GM19328 (cell line): Measurements from ENCODE around the gene ANXA10.
"Not testable (repeated sequence)": the region's sequence is repeated elsewhere in the genome, so short reads cannot be mapped to it uniquely, and the experiment has no call there.

Experiments
- ATAC-seq: cut with Tn5 transposase; IDR thresholded peaks from one replicate; pipeline ENCODE4 v1.9.1; 2021; ENCODE audit warnings: mild to moderate bottlenecking, moderate library complexity; ENCODE audit not compliant: unreplicated experiment

Gene ANXA10, protein sequence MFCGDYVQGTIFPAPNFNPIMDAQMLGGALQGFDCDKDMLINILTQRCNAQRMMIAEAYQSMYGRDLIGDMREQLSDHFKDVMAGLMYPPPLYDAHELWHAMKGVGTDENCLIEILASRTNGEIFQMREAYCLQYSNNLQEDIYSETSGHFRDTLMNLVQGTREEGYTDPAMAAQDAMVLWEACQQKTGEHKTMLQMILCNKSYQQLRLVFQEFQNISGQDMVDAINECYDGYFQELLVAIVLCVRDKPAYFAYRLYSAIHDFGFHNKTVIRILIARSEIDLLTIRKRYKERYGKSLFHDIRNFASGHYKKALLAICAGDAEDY

DNA sequence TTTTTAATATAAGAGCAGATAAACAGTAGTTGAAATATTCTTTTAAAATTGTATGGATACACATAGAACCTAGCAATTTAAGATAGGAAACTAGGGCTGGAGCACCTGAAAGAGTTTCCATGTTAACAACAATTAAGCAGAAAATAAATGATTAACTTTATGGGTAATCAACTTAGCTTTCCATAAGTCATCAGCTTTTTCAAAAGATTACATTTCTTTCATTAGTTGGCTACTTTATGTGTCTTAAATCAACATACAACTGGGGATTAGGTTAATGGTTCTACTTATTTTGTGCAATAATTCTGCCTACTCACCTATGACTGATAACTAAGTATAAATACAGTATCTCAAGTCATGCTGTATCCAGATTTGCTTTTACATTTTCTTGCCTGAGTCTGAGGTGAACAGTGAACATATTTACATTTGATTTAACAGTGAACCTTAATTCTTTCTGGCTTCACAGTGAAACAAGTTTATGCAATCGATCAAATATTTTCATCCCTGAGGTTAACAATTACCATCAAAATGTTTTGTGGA lies at the start of gene ANXA10:
TSS of gene ANXA10 (plus strand) at position 362 of the 537 bp plus-strand sequence. CDS start at position 526, 164 bp downstream.
- ATAC-seq, result no peak

DNA sequence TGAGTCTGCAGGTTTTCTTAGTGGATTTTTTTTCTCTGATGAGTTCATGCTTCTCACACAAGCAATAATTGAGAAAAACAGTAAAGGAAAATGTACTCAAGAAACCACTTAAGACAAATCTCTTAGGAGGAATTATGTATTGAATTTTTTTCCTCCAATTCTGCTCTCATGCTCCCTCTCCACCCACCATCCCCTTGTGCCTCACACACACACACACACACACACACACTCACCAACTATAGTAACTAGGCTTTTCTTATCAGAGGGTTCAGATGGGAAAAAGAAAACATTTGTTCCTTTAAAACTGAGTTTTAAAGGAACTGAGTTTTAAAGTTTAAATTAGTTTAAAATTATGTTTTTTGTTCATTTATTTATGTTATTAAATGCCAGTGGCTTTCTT lies 47.0 kb upstream of the ANXA10 start:
- no peak for ATAC-seq

DNA sequence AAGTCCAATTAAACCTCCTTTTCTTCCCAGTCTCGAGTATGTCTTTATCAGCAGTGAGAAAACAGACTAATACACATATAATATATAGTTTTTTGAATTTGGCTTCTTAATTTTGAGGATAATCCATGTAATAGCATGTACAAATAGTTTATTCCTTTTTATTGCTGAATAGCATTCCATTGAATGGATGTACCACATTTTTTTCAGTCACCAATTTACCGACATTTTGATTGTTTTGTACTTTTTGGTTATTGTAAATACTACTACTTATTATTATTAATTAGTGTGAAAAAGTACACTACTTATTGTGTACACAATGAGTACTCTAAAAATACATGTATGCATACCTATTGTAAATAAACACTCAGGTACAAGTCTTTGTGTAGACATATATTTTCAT lies 42.3 kb upstream of the ANXA10 start:
- ATAC-seq, result no peak

DNA sequence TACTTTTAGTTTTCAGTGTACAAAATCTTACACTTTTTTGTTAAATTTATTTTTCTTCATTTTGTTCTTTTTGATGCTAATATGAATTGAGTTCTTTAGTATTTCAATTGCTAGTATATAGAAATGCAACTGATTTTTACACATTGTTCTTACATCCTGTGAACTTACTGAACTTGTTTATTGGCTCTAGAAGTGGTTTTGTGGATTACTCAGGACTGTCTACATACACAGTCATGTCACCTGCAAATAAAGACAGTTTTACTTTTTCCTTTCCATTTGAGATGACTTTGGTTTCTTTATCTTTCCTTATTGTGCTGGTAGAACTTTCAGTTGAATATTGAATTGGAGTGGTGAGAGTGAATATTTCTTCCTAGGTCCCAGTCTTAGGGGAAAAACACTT lies 40.8 kb upstream of the ANXA10 start:
- no peak for ATAC-seq

DNA sequence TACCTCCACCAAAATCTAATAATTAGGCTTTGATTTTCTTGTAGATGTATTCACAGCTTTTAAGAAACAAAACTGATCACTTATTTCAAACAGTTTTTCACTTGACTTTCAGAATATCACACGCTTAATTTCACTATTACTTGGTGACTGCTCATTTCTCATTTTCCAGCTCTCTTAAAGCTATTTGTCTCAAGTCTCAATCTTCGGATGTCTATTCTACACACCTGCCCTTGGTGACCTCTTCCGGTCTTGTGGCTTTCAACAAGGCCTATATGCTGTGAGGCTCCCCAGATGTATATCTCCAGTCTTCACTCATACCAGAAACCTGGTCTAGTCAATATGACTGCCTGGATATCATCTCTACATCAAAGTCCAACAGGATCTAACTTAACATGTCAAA lies 34.9 kb upstream of the ANXA10 start:
- ATAC-seq, result peak; percentile 87

DNA sequence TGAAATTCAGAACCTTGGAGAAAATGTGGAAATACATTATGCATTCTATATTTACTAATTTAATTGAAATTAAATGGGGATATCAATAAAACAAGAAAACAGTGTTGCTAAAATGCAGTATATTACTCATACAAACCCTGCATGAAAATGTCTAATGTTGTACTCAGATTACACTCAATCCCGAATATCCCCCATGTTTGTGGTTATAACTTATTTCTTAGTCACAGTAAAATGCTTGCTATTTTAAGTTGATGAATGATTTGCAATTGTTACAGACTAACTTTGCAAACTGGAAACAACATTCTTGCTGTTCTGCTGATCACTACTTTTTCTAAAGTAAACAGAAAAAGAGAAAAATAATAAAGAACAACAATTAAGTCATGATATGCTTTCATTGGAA lies 33.1 kb upstream of the ANXA10 start:
- no peak for ATAC-seq

DNA sequence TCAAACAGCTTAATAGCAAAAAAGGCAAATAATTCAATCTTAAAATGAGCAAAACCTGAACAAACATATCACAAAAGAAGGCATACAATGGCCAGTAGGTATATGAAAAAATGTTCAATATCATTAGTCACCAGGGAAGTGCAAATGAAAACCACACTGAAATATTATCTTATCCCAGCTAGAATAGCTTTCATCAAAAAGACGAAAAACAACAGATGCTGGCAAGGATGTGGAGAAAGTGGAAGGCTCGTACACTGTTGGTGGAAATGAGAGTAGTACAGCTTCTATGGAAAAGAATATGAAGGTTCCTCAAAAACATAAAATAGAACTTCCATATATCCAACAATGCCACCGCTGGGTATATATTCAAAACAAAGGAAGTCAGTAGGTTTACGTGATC lies 29.3 kb upstream of the ANXA10 start:
- no peak for ATAC-seq

DNA sequence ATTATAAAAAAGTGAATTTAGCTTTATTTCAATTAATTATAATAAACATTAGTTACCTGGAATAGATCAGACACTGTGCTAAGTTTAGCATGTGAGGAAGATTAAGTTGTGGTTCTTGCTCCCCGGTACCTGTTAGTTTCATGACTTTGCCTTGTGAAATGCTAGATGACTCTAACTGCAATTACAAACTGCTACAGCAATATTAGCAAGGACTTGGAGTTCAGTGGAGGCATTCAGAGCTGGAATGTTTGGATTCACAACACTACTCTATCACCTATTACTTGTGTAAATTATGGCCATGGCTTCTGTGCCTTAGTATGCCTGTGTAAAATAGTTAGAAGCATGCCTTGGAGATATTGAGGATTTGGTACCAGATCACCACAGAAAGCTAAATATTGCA lies 21.4 kb upstream of the ANXA10 start:
- no peak for ATAC-seq

DNA sequence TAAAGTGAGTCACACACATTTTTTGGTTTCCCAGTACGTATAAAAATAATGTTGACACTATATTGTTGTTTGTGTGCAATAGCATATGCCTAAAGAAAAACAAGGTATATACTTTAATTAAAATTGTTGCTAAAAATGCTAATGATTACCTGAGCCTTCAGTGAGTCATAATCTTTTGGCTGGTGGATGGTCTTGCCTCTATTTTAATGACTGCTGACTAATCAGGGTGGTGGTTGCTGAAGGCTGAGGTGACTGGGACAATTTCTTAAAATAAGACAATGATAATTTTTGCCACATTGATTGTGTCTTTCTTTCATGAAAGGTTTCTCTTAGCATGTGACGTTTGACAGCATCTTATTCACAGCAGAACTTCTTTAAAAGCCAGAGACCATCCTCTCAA lies 21.0 kb upstream of the ANXA10 start:
- no peak for ATAC-seq

DNA sequence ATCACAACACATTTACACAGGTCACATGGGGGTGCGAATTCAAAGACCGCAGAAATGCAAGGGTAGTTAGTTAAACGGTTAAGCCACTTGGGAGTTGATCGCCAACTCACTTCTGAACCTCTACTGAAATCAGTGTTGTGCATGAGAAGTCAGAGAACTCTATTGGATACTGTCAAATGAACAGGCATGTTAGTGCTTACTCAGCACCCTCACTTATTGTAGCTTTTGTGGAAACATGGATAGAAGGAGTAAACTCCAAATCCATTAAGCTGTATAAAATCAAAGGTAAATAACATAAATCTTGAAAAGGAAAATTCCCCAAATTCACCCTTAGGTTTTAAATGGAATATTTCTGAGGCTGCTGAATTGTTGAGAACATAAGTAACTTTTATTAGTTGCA lies 17.5 kb upstream of the ANXA10 start:
- no peak for ATAC-seq

DNA sequence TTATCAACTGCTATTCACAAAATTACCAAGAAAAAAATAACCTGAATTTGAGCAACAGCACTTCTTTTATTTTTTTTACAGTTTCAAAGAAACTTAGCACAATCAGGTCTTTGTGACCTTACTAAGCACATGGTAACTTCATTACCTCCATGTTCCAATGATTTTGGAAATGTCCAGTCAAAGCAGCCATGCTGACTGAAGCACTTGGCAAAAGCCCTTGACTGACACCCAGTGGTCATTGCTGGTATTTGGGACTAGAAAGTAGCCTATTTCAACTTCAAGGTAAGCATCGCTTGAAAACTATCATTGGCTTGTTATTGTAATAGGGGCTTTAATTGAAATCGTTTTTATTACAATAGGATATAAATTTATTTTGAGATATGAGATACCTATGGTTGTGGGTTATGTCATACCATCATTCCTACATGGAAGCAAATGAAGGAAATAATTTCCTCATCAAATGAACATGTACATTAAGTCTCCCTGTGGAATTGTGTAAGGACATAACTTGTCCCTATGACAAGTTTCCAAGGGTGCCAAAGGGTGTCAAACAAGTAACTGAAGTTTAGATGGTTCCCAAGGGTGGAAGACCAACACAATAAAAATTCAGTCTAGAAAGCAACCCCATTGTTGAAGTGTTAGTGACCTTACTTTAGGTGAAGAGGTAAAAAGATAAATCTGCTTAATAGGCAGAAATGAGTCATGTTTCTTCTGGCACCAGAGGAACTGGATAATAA lies 15.2 kb upstream of the ANXA10 start:
- peak; percentile 91 for ATAC-seq

DNA sequence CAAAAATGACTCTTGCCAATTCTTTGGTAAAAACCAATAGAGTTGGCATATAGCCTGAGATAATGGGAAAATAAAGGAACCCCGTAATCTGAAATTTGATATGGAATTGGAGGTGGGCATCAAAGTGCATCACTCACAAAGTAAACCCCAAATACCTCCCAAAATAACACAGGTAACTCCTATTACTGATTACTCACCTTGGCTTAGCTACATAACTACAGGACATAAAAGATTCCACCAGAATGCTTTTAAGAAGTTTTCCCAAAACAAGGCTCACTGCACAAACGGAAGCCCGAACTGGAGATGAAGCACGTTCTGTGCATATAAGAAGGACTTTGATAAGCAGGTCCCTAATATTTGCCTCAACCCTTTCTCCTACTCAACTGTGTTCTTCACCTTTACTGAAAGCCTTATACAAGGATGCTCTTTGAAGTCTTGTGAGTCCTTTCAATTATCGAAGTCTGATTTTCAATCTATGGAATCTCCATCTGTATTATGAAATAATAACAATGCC lies 14.6 kb upstream of the ANXA10 start:
- ATAC-seq, result no peak

DNA sequence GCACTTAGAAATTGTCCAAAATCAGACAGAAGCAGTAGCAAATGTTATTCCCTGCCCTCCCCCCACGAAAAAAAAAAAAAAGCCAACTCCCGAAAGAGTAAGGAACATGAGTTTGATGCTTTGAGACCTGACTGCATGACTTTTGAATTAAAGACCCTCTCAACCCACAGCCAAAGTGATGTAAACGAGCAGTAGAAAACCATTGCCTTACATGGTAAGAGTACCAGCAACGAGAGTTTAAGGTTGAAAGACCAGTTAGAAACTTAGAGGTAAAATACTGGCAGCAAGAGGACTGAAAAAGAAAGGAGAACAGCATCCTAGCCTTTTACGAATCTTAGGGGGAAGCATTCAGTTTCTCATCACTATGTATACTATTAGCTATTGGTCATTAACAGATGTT lies 10.0 kb upstream of the ANXA10 start:
- ATAC-seq, result no peak

DNA sequence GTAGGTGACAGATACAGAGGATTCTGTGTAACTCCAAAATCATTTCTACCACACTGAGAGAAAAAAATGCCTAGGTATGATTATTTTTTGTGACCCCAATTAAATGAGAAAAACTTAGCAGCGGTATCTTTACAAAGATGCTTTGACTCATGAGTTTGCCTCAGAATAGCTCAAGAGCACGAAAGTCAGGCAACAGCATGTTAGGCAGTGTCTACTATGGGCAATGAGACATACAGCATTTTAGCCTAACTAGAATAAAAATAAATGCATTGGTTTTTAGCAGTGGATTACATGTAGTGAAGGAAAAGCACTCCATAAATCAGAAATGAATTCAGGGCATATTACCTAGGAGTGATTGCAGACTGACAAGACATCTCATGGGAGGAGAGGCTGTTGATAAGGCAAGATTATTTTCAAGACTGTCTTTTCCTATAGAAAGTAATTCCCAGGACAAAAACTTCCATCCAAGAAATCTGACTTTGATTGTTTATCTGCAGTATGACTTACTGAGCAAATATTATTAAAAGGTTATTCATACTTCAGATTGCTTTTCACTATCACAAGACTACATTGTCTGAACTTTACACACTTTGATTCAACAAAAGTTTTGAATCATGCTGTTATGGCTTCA lies 3.6 kb downstream of the ANXA10 start:
- ATAC-seq, result no peak

DNA sequence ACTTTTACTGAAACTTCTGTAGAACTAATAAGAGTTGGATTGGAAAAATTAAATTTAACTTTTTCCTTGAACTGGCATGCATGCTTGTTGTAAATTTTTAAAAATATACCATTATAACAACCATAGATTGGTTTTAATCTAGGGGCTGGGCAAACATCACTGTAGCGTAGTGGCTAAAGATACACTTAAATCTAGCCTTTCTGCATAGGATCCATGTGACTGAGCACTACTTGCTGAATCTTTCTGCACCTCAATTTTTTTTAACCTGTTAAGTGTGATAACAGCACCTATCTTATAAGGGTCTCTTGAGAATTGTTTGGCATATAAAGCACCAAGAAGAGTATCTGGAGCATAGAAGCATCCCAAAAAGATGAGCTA lies 4.1 kb downstream of the ANXA10 start:
- ATAC-seq, result no peak

DNA sequence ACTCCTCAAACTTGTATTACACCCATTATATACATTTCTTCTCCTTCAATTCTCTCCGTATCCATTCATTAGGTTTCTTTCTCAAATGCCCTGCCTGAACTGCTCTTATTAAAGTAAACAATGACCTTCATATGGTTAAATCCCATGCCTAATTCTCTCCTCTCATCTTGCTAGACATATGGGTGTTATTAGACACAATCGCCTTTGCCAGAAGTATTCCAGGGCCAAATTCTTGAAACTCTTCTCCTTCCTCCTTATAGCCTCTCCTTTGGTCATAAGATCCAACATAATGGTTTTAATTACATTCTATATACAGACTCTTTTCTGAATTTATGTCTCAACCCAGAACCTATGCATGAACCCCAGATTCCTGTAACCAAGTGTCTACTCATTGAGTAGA lies 4.8 kb downstream of the ANXA10 start:
- no peak for ATAC-seq

DNA sequence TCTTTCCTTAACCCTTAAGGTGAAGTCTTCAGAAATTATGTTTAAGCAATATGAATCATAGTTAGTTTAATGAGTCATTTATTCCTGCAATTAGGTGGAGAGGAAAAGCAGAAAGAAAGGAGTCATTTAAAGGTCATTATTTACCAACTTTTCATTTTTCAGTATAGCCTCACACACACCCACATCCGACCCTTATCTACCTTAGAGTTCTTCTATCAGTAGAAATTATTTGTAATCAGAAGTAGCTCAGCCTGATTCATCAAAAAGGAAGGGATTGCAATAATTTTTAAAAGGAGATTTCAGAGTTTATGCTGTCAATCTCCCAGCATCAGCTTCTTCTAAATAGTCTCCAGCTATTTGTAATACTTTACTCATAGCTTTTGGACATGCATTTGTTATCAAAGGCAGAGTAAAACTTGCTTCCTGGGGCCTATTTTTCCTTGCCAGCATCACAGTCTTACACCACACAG lies 5.9 kb downstream of the ANXA10 start:
- ATAC-seq, result no peak

DNA sequence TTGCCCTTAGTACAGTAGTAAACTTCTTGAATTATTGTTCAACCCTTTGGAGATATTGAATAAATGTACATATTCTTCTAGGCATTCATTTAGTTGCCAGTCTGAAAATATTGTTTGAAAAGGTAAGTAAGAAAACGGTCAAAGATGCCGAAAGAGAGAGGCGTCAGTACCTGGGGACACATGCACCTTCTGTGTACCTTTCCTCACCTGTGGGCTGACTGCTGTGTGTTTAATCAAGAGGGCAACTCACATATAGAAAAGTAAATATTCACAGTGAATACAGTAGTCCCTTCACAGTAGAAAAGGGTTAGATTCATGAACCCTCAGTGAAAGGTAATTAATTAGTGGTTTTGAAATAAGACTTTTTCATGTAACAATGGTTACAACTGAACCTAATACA lies 6.9 kb downstream of the ANXA10 start:
- ATAC-seq, result no peak

DNA sequence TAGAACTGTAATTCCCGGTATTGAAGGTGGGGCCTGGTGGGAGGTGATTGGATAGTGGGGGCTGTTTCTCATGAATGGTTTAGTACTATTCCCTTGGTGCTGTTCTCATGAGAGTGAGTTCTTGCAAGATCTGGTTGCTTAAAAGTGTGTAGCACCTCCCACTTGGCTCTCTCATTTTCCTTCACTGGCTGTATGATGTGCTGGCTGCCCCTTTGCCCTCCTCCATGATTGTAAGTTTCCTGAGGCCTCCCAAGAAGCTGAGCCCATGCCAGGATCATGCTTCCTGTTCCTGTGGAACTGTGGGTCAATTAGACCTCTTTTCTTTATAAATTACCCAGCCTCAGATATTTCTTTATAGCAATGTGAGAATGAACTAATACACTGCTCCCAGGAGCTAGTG lies 8.7 kb downstream of the ANXA10 start:
- ATAC-seq, result no peak

DNA sequence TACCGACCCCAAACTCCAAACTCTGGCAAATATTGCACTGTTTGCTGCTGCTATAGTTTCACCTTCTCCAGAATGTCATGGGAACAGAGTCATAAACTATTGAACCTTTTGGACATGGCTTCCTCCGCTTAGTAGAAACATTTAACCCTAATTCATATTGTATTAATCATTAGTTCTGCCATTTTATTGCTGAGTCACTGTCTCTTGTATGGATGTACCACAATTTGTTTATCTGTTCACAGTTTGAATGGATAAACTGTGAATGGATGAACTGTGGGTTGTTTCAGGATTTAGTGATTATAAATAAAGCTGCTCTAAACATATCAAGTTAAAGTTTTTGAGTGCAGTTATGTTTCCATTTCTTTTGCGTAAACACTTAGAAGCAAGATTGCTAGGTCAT lies 10.1 kb downstream of the ANXA10 start:
- no peak for ATAC-seq

DNA sequence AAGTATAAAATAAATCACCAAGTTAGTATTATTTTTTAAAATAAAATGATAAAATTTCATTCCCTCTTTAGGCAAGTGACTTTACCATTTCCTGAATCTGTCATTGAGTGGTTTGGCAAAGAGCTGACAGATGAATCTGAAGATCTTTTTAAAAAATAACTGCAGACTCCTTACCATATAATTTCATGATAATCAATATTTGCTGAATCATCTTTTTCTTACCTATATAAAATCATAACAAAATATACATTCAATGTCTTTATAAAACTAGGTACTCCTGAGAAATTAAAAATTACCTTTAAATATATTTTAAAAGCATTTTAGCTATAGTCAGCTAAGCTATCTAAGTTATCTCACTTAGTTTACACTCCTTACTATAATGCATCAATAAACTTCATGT lies 17.2 kb downstream of the ANXA10 start:
- no peak for ATAC-seq

DNA sequence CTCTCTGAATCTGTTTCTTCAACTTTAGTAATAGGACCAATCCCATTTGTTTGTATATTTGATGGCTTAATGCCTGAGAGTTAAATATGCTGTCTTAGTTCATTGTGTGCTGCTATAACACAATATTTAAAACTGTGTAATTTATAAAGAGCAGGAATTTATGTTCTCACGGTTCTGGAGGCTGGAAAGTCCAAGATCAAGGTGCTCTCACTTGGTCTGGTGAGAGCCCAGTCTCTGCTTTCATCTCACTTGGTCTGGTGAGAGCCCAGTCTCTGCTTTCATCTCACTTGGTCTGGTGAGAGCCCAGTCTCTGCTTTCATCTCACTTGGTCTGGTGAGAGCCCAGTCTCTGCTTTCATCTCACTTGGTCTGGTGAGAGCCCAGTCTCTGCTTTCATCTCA lies 20.7 kb downstream of the ANXA10 start:
- not testable (repeated sequence) for ATAC-seq
